HG03060 (cell line): ENCODE results near the gene STX3.
A peak's percentile ranks its signal among the peaks of the same experiment; 100 is the strongest.
"Not testable (repeated sequence)": the region's sequence is repeated elsewhere in the genome, so short reads cannot be mapped to it uniquely, and the experiment has no call there.

Experiments used
- ATAC-seq: cut with Tn5 transposase; IDR thresholded peaks from one replicate; pipeline ENCODE4 v1.9.1; 2021; ENCODE audit warnings: low read depth, moderate number of reproducible peaks; ENCODE audit not compliant: unreplicated experiment

The STX3 gene

GRCh38 chr11:59785818-59786217 lies 30.6 kb downstream of the STX3 start:
- ATAC-seq, result no peak

GRCh38 chr11:59787255-59787588 lies 32.0 kb downstream of the STX3 start:
- ATAC-seq, result no peak

- ATAC-seq, result no peak
These were observed 32.6 kb downstream of the STX3 start for GRCh38 chr11:59787816-59788215.

DNA sequence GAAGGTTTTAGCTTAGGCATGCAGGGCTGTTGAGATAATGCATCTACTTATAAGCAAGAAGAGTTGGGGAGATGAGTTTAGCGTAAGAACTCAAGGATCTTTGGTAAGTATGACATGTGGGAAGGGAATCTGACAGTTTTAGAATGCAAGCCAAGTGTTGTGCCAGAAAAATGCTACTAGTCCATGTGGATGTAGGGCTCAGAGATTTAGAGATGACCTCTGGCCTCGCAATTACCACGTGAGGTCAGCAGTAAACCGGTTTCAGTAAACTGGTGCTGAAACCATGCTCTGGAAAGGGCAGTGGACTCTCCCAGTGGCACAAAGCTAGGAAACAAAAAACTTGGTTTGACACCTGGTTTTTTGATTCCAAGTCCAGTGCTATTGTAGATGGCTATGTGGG lies 36.5 kb downstream of the STX3 start:
- ATAC-seq, result no peak

DNA sequence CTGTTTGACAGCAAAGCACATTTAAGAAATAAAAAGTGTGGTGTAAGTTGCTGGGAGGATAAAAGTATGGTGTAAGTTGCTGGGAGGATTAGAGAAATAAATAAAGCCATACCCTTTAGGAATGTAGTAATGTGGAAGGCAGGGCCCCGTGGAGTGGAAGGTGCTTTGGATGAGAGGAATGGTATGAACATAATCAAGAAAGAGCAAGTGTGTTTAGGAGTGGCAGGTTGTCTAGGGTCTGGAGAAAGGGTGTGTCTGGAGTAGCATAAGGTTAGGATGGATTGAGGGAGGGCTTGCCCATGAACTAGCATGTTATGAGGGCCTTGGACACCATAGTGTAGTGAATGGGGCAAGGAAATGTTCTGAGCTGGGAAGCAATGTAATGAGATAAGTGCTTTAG lies 37.3 kb downstream of the STX3 start:
- no peak for ATAC-seq

DNA sequence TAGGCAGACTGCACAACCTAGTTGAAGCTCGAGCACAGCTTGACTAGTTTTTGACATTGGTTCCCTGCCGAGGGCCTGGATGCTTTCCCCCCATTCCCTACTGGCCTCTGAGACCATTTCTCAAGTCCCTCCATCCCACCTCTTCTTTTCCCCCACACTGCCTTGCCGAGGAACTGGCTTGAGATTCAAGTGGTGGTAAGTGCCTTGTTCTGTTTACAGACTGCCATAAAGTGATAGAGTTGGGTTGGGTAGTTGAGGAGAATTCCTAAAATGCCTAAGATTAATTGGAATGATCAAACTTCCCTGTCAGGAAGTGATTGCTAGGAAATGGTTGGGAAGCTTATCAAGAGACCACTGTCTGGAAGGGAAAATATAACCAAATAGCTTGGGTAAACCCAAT lies 39.2 kb downstream of the STX3 start:
- ATAC-seq, result no peak

DNA sequence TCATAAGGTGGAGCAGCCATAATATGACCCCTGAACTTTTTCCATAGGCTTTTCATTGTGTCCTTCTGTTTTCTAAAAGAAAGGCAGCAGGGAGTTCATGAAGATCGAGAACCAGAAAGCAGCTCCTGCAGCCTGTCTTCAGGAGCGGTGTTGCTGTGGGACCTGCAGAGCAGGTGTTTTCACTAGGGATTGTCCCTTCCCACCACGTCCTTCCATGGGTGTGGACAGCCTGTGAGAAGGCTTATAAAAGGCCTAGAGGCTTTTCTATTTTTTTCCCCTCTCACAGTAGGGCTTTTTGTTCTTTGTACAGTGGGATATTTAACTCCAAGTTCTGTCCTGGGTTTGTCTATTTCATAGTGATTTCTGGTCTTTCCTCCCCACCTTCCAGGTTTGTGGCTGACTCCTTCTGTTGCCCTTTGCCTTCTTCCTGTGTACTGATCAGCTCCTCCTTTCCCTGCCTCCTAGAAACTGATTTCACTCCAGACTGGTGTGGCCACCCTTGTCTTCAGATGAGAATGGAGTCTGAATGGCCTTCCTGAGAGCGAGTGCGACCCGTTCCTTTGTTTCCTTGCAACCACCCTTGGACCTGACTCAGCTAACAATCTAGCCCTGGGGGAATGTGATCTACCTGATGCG lies 45.3 kb downstream of the STX3 start:
- no peak for ATAC-seq

- no peak for ATAC-seq
These were observed 46.1 kb downstream of the STX3 start for GRCh38 chr11:59801160-59801706.

DNA sequence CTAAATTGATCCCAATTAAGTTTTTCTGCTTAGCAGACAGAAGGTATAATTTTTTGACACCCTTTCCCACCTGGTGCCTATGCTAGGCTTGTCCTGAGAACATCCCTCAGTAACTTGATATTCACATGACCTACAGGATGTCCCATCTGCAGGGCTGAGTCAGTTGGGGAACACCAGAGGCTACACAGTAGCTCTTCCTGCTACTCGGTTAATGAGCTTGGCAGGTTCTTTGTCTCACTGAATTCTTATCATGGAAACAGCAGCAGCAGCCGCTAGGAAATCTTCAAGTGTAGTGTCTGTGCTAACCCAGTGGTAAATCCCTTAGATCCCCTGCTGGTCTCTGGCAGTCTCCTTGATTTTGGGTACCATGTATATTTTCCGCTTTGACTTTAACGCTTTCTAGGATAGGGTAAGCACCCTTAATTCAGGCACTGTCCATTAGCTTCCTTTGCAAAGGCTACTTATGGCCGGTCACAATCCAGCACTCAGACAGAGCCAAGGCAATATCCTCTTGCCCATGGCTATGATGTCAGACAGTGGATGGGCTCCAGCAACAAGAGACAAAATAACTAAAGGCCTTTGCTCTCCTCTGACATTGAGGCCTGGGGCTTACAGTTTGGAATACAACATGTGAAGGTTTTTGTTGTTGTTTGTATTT lies 46.9 kb downstream of the STX3 start:
- no peak for ATAC-seq

DNA sequence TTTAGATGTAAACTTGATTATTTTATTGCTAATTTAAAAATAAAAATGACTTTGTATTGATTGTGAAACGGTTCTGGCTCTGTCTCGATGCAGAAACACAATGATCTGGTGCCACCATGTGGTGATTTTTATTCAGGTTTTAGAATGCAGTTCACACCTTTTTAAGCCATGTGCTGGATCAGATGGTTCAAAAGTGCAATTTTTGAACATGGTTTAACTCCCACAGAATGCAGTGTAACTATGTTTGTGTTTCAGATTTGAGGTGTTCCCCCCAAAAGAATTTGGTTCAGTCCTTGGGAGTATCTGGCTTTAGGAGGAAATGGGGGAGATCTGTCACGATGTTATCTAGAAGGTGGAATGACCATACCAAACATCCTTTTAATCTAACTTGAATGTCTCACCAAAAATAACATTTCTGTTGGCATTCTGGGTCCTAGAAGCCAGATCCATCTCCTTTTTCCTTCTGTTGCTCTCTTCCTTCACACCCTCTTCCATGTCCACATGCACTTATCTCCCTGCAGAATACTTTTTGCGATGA lies 47.5 kb downstream of the STX3 start:
- ATAC-seq, result no peak

DNA sequence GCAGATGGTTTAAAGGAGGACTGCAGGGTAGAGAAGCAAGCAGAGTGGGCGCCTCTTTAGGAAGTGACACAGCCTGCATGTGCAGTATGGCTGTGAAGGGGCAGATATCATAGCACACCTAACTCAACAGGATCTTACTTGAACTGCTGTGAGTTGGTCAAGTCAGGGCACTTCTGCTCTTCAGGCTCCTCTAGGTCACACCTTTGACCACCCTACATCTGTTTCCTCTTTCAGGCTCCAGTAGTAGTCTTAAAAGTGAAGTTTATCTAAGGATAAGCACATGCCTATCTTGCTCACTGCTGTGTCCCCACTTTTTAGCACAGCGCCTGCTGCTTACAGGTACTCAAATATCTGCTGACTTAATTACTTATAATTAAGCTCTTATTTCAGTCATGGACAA lies 48.9 kb downstream of the STX3 start:
- no peak for ATAC-seq

DNA sequence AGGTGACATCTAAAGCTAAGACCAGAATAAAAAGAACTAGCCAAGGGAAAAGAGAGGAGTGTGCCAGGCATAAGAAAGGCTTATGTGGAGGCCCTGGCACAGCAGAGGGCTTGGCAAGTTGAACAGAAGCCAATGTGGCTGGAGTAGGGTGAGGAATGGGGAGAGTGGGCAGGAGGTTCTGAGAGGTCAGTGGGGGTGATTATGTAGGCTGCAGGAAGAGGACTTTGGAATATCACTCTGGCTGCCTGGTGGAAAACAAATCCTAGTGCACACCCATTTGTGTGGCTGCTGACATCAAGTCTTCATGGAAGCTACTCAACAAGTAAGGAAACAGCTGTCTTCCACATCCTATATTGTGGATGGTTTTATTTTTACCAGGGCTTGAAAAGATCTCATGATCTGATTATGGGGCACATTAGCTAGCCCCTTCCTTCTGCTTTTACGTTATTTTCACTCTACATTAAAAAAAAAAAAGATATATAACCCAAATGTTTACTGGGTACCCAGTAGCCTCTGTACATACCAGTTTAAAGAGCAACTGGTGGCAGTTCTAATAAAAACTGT lies 52.0 kb downstream of the STX3 start:
- ATAC-seq, result no peak

DNA sequence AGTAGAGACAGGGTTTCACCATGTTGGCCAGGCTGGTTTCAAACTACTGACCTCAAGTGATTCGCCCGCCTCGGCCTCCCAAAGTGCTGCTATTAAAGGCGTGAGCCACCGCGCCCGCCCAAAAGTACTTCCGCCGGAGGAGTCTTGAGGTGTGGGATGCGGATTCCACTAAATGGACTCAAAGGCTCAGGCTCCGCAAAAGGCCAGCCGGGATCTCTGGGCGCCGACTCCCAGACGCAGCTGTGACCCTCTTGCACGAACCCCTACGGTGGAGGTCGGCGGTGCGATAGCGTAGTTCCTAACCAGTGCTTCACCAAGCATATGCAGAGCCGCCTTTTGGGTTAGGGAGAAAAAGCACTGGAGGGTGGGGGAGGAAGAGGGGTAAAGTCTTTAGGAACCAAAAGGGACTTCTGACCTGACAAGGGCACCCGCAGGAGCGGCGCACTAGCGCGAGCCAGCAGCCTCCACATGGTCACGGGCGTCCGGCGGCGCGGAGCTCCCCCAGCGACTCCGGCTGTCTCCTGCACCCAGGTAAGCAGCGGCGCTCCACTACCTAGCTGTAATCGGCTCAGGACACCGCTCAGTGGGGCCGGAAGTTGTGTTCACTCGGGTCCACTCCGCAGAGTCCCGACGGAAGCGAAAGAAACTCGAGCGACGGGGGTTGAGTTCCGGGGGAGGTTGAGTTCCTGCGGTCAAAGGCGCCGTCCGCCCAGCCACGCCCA lies 55.2 kb downstream of the STX3 start, which contains the start of gene MRPL16:
Gene MRPL16, minus strand, starts transcription at position 590 of the 722 bp plus-strand sequence. Its CDS starts 120 bp downstream, at position 470.
- peak; percentile 86 for ATAC-seq

GRCh38 chr11:59810911-59811259 lies 55.7 kb downstream of the STX3 start:
- ATAC-seq, result no peak

- ATAC-seq, result no peak
These were observed 57.0 kb downstream of the STX3 start for GRCh38 chr11:59812220-59812619.

DNA sequence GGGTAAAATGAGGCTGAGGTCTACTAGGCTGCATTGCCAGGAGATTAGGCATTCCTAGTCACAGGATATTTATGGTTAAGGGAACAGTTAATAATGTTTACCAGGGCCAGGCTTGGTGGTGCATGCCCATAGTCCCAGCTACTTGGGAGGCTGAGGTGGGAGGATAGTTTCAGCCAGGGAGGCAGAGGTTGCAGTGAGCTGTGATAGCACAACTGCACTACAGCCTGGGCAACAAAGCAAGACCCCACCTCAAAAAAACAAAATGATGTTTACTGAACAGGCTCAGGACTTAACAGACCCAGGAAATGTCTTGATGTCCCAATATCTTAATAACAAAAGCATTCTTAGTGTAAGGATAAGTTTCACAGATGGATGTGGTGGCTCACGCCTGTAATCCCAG lies 58.2 kb downstream of the STX3 start:
- no peak for ATAC-seq

GRCh38 chr11:59814021-59814420 lies 58.8 kb downstream of the STX3 start:
- no peak for ATAC-seq

DNA sequence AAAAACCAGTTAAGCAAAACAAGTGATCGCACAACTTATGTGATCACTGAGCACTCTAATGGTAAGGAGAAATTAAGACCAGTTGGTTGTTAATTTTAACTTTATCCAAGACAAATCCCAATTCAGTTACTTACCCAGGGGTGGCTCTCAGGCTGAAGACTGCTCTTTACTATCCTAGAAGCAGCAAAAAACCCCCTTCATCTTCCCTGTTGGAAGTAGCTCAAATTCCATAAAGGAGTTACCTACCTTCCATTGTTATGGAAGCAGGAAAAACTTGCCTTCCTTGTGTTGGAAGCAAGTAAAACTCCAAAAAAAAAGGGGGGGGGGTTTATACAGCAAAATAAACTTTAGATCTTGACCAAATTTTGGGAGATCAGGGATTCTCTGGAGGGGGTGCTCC lies 60.6 kb downstream of the STX3 start:
- ATAC-seq, result no peak

DNA sequence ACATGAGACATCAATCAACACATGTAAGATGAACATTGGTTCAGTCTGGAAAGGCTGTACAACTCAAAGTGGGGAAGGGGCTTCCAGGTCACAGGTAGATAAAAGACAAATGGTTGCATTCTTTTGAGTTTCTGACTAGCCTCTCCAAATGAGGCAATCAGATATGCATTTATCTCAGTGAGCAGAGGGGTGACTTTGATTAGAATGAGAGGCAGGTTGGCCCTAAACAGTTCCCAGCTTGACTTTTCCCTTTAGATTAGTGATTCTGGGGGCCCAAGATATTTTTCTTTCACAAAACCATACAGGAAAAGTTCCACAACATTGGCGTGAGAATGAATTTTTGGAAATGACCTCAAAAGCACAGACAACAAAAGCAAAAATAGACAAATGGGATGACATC lies 61.3 kb downstream of the STX3 start:
- ATAC-seq, result not testable (repeated sequence)

- ATAC-seq, result no peak
These were observed 63.4 kb downstream of the STX3 start for GRCh38 chr11:59818572-59818971.

DNA sequence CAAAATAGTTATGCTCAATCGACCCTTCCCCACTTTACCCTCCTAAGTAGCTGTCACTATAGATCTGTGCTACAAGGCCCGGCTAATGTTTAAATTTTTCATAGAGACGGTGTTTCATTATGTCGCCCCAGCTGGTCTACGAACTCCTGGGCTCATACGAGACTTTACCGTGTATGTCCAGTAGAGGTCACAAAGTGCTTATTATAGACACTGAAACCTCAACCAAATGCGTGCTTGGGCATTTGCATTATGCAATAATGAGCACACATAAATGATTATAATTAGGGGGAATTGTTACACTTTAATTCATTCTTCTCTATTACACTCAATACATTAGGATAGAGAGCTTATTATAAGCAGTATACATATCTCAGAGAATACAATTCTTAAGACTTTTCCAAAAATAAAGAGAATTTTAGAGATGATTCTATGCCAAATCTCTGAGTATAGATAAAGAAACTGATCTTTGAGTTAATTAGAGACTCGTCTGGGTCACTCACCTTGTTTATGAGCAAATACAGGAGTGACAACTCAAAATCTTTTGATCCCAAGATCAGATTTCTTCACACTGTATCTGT lies 67.9 kb downstream of the STX3 start:
- peak; percentile 50 for ATAC-seq
